CD4-positive, alpha-beta T cell treated with Interferon alpha-2 for 1 hour (primary cell): Measurements from ENCODE around the gene LTA.

Experiments
- DNase-seq, 2 donors: peaks; one replicate each; pipeline ENCODE4 v3.0.0-alpha.2; 2020 to 2022

The LTA gene

GRCh38 chr6:31574106-31575061, 2.3 kb downstream of the LTA start:
- DNase-seq: no peak

DNA sequence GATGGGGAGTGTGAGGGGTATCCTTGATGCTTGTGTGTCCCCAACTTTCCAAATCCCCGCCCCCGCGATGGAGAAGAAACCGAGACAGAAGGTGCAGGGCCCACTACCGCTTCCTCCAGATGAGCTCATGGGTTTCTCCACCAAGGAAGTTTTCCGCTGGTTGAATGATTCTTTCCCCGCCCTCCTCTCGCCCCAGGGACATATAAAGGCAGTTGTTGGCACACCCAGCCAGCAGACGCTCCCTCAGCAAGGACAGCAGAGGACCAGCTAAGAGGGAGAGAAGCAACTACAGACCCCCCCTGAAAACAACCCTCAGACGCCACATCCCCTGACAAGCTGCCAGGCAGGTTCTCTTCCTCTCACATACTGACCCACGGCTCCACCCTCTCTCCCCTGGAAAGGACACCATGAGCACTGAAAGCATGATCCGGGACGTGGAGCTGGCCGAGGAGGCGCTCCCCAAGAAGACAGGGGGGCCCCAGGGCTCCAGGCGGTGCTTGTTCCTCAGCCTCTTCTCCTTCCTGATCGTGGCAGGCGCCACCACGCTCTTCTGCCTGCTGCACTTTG, 3.3 kb downstream of the LTA start, which contains the start of gene TNF:
TSS of gene TNF (plus strand) at position 231 of the 567 bp plus-strand sequence. CDS start at position 408, 177 bp downstream.
- DNase-seq: peak; percentile 88 to 94

- peak in 1 of 2 donors; percentile 35 for DNase-seq
These were observed 4.0 kb downstream of the LTA start for GRCh38 chr6:31575952-31576685.

DNA sequence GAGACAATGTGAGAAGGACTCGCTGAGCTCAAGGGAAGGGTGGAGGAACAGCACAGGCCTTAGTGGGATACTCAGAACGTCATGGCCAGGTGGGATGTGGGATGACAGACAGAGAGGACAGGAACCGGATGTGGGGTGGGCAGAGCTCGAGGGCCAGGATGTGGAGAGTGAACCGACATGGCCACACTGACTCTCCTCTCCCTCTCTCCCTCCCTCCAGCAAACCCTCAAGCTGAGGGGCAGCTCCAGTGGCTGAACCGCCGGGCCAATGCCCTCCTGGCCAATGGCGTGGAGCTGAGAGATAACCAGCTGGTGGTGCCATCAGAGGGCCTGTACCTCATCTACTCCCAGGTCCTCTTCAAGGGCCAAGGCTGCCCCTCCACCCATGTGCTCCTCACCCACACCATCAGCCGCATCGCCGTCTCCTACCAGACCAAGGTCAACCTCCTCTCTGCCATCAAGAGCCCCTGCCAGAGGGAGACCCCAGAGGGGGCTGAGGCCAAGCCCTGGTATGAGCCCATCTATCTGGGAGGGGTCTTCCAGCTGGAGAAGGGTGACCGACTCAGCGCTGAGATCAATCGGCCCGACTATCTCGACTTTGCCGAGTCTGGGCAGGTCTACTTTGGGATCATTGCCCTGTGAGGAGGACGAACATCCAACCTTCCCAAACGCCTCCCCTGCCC, 4.9 kb downstream of the LTA start:
- DNase-seq: peak; percentile 42 to 73

DNA sequence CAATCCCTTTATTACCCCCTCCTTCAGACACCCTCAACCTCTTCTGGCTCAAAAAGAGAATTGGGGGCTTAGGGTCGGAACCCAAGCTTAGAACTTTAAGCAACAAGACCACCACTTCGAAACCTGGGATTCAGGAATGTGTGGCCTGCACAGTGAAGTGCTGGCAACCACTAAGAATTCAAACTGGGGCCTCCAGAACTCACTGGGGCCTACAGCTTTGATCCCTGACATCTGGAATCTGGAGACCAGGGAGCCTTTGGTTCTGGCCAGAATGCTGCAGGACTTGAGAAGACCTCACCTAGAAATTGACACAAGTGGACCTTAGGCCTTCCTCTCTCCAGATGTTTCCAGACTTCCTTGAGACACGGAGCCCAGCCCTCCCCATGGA, 5.5 kb downstream of the LTA start:
- DNase-seq: no peak

DNA sequence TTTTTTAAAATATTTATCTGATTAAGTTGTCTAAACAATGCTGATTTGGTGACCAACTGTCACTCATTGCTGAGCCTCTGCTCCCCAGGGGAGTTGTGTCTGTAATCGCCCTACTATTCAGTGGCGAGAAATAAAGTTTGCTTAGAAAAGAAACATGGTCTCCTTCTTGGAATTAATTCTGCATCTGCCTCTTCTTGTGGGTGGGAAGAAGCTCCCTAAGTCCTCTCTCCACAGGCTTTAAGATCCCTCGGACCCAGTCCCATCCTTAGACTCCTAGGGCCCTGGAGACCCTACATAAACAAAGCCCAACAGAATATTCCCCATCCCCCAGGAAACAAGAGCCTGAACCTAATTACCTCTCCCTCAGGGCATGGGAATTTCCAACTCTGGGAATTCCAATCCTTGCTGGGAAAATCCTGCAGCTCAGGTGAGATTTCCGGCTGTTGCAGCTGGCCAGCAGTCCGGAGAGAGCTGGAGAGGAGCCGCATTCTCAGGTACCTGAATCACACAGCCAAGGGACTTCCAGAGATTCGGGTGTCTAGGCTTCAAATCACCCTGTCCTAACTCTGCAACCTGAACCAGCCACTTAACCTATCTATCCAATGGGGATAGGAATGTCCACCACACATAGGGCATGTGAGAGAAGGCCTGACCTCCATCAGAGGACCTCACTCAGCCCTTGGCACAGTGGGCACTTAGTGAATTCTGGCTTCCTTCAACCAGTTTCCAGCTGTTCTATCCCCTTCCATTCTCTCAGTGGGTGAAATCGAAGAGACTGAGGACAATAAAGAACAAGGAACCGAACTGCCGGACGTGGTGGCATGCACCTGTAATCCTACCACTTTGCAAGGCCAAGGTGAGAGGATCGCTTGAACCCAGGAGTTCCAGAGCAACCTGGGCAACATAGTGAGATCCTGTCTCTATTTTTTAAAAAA, 6.4 kb downstream of the LTA start:
- DNase-seq: peak in 1 of 2 donors; percentile 45

DNA sequence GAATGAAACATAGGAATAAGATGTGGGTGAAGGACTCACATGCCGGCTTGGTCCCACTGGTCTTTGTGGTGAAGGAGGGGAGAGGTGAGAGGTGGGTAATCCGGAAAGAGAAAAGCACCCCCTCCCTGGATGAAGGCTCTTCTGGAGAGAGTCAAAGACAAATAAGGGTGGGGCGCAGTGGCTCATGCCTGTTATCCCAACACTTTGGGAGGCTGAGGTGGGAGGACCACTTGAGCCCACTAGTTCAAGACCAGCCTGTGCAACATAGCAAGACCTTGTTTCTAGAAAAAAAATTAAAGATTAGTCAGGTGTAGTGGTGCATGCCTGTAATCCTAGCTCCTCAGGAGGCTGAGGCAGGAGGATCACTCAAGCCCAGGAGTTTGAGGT, 7.0 kb downstream of the LTA start:
- DNase-seq: peak in 1 of 2 donors; percentile 36

DNA sequence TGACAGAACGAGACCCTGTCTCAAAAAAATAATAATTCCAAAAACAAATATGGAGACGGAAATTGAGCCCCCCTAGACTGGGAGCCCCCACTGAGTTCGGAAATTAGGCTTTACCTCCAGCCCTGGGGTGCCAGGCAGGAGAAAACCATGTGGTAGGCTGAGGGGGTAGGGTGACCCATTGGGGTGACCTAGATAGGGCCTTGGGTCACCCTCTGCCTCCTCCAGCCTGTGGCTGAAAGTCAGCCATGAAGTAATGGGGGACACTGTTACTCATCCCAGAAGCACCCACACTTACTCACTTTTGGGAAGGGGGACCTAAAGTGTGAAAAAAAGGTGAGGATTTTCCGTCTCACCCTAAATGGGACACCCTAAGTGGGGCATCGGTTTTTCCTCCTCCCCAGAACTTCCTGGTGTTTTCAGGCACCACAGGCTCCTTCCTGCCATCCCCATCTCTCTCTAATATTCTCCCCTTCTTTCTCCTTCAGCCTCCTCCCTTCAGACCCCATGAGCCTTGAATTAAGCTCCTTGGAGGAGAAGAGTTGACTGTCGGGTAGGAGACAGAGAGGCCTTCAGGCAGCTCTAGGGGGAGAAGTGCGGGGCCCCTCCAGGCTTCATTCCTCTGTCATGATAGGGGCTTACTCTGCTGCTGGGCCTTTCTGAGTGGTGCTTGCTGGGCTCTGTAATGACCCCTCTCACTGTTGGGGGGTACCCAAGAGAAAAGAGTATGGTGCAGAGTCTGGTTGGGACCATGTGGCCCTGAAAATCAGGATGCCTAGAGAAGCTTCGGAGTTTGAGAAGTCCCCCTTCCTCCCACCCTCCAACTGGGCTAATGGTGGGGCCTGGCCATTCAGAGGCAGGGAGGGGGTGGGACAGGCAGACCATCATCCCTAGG, 7.7 kb downstream of the LTA start:
- DNase-seq: peak in 1 of 2 donors; percentile 44

- no peak for DNase-seq
These were observed 8.3 kb downstream of the LTA start for GRCh38 chr6:31580438-31580740.

GRCh38 chr6:31580807-31581433, 8.8 kb downstream of the LTA start:
- peak; percentile 87 to 90 for DNase-seq

- no peak for DNase-seq
These were observed 9.5 kb downstream of the LTA start for GRCh38 chr6:31581434-31582229.

GRCh38 chr6:31582230-31582643, 10.1 kb downstream of the LTA start, which contains the start of gene LTB:
LTB (minus strand) TSS chr6:31582424; CDS start chr6:31582417, 7 bp downstream.
- peak; percentile 76 to 82 for DNase-seq

- DNase-seq: peak; percentile 54 to 76
These were observed 13.4 kb downstream of the LTA start for GRCh38 chr6:31585491-31585890.

GRCh38 chr6:31586008-31586407, 13.9 kb downstream of the LTA start, which contains the start of gene LST1:
LST1 (plus strand) TSS chr6:31586277; CDS start chr6:31587300, 1,023 bp downstream.
- no peak for DNase-seq

DNA sequence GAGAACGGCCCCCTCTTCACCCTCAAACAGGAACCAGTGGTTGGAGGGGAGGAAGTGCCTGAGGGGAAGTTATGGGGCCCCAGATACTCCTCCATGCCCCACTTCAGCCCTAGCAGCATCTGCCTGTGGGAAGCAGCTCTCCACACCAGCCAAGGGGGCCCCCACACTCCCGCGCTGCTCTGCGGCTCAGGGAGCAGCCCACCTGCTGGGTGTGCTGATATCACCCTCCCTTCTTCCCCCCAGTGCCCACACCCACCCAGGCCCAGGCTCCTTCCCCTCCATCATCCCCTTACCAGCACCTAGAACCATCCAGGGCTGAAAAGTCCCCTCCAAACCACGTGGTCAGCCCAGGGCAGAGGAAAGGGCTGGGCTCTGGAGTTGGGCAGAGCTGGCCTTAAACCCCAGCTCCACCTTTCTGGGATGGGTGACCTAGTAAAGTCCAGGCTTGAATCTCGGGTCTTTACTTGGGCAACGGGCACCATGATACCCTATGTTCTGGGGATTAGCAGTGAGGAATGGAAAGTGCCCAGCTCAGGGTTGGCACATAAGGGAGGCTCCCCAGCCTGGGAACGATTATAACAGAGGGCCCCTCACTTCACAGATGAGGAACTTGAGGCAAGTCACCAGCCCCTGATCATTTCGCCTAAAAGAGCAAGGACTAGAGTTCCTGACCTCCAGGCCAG, 14.7 kb downstream of the LTA start:
- DNase-seq: peak; percentile 46 to 53

GRCh38 chr6:31587791-31588777, 16.0 kb downstream of the LTA start:
- peak in 1 of 2 donors; percentile 28 for DNase-seq
